PFSK-1 (cell line): Measurements from ENCODE around the gene CADM2.

Experiments
- POLR2AphosphoS5 ChIP-seq: IDR thresholded peaks from 2 replicates; pipeline ENCODE4 v1.6.1; 2012; ENCODE audit warnings: low read depth, mild to moderate bottlenecking, control low read depth, low read length, moderate library complexity
- SIN3A ChIP-seq: IDR thresholded peaks from 2 replicates; pipeline ENCODE4 v1.6.1; 2012; ENCODE audit warnings: mild to moderate bottlenecking, low read length, moderate library complexity, borderline replicate concordance; ENCODE audit not compliant: insufficient read depth
- TAF1 ChIP-seq: IDR thresholded peaks from 2 replicates; pipeline ENCODE4 v1.6.1; 2012; ENCODE audit warnings: low read length, control low read depth, borderline replicate concordance; ENCODE audit not compliant: insufficient read depth

- TF ChIP-seq TAF1 (no peak), POLR2AphosphoS5 (no peak), SIN3A (no peak)
Measured at GRCh38 chr3:85037203-85037602, 78.4 kb downstream of the CADM2 start.
